ENCODE measurements around the gene RNF187.

Gene RNF187

GRCh38 chr1:228456252-228457016 lies 30.7 kb upstream of the RNF187 start:
- H3K36me3 ChIP-seq, result no peaks in the 10 kb centered on the region
- peaks cover 81% of the 10 kb centered on the region for H3K27me3 ChIP-seq
- H3K9me3 ChIP-seq, result no peaks in the 10 kb centered on the region
- no peak overlapping the region for H3K27ac ChIP-seq
- peaks cover 22 to 27% of the 10 kb centered on the region in 2 experiments for H3K4me1 ChIP-seq (ENCODE audit: control insufficient read depth in 1 of 2, insufficient read depth in 1 of 2, low read depth in 1 of 2, low read length in 1 of 2)
- H3K4me3 ChIP-seq (ENCODE audit: low read depth in 1 of 2, low read length in 1 of 2), result no peak overlapping the region
- TF ChIP-seq CTCF (IDR thresholded peaks at IDR 0.05), result no peak

- no peak overlapping the region for H3K27ac ChIP-seq
- TF ChIP-seq CTCF (IDR thresholded peaks at IDR 0.05), result no peak
Observed at GRCh38 chr1:228457017-228457395, 30.2 kb upstream of the RNF187 start.

DNA sequence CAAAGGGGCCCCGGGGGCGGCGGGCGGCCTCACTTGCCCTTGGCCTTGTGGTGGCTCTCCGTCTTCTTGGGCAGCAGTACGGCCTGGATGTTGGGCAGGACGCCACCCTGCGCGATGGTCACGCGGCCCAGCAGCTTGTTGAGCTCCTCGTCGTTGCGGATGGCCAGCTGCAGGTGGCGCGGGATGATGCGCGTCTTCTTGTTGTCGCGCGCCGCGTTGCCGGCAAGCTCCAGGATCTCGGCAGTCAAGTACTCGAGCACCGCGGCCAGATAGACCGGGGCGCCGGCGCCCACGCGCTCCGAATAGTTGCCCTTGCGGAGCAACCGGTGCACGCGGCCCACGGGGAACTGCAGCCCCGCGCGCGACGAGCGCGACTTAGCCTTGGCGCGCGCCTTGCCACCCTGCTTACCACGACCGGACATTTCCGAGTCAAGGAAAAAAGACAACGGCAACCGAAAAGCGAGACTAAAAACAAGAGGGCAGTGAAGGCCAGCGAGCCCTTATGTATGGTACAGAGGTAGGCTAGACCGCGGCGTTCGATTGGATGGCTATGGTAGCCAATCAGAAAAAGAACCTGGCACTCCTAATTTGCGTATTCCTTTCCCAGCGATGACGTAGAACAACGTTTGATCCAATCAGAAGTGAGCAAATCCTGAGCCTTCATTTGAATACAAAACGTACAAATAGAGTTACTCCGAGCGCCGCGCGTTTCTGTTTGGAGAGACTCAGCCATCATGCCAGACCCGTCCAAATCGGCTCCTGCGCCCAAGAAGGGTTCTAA lies 29.6 kb upstream of the RNF187 start:
- Histone ChIP-seq H3K4me1 (ENCODE audit: control insufficient read depth in 1 of 2, insufficient read depth in 1 of 2, low read depth in 1 of 2, low read length in 1 of 2) (peaks cover 22 to 27% of the 10 kb centered on the region in 2 experiments), H3K27ac (no peak overlapping the region), H3K27me3 (peaks cover 93% of the 10 kb centered on the region), H3K36me3 (no peaks in the 10 kb centered on the region), H3K9me3 (no peaks in the 10 kb centered on the region), H3K4me3 (ENCODE audit: low read depth in 1 of 2, low read length in 1 of 2) (peak overlapping the region; percentile 43 to 49)
- no peak for TF ChIP-seq CTCF (IDR thresholded peaks at IDR 0.05)

More at GRCh38 chr1:228457017-228457395, 30.2 kb upstream of the RNF187 start:
- Histone ChIP-seq H3K27me3 (peaks cover 87% of the 10 kb centered on the region), H3K4me3 (ENCODE audit: low read depth in 1 of 2, low read length in 1 of 2) (peak overlapping the region in 1 of 2 experiments; percentile 49), H3K4me1 (ENCODE audit: control insufficient read depth in 1 of 2, insufficient read depth in 1 of 2, low read depth in 1 of 2, low read length in 1 of 2) (peaks cover 22 to 27% of the 10 kb centered on the region in 2 experiments), H3K9me3 (no peaks in the 10 kb centered on the region), H3K36me3 (no peaks in the 10 kb centered on the region)

- H3K27ac ChIP-seq, result no peak overlapping the region
- no peak for TF ChIP-seq CTCF (IDR thresholded peaks at IDR 0.05)
- peaks cover 100% of the 10 kb centered on the region for H3K27me3 ChIP-seq
- peaks cover 22 to 27% of the 10 kb centered on the region in 2 experiments for H3K4me1 ChIP-seq (ENCODE audit: control insufficient read depth in 1 of 2, insufficient read depth in 1 of 2, low read depth in 1 of 2, low read length in 1 of 2)
- peak overlapping the region; percentile 43 to 49 for H3K4me3 ChIP-seq (ENCODE audit: low read depth in 1 of 2, low read length in 1 of 2)
- no peaks in the 10 kb centered on the region for H3K36me3 ChIP-seq
- H3K9me3 ChIP-seq, result no peaks in the 10 kb centered on the region
Observed at GRCh38 chr1:228459091-228459993, 27.8 kb upstream of the RNF187 start.

DNA sequence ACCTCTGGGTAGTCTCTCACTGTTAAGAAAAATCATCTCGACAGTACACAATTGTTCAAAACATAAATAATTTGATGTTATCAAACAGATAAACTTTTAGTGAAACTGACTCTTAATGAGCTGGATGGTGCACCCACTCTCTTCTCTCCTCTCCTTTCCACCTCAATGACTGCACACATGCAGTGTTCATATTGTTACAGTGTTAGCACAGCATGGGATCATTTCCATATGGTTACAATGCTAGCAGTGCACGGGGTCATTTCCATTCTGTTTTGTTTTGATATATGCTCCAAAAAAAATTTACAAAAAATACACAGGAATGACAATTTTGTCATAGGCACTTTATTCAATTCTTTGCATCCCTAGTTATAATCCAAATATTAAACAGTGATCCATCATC lies 26.4 kb upstream of the RNF187 start:
- H3K27me3 ChIP-seq, result peaks cover 100% of the 10 kb centered on the region
- no peak overlapping the region for H3K4me3 ChIP-seq (ENCODE audit: low read depth in 1 of 2, low read length in 1 of 2)
- H3K27ac ChIP-seq, result no peak overlapping the region
- no peak for TF ChIP-seq CTCF (IDR thresholded peaks at IDR 0.05)
- peaks cover 22 to 31% of the 10 kb centered on the region in 2 experiments for H3K4me1 ChIP-seq (ENCODE audit: control insufficient read depth in 1 of 2, insufficient read depth in 1 of 2, low read depth in 1 of 2, low read length in 1 of 2)
- no peaks in the 10 kb centered on the region for H3K36me3 ChIP-seq
- H3K9me3 ChIP-seq, result no peaks in the 10 kb centered on the region

All from neutrophil (primary cell).